Breast epithelium (tissue), 4 donors: ENCODE data around the gene HGF. TPM values are rescaled to one million over a fixed set of nuclear protein-coding genes. Genes with fewer than 3 reads are reported as not detected.

ENCODE experiments used
- DNase-seq, 2 donors: peaks; one replicate each; pipeline ENCODE4 v3.0.0-alpha.2; 2019; ENCODE audit warnings: low spot score in 2 of 2
- H3K27ac ChIP-seq, 2 donors: fragments of 200-600 bp; sonication (generic) in 1 of 2; one replicate each; pipeline ENCODE4 v1.5.1; 2016 to 2019; ENCODE audit warnings: mild to moderate bottlenecking in 1 of 2
- H3K27me3 ChIP-seq, 2 donors: fragments of 200-600 bp; sonication (generic) in 1 of 2; one replicate each; pipeline versions ENCODE4 v1.5.1 to v1.6.0; 2017 to 2019; ENCODE audit warnings: control low read depth in 1 of 2, mild to moderate bottlenecking in 1 of 2
- H3K36me3 ChIP-seq: fragments of 200-600 bp; one replicate; pipeline ENCODE4 v1.5.1; 2019
- H3K4me1 ChIP-seq, 2 donors: fragments of 200-600 bp; sonication (generic); one replicate each; pipeline ENCODE4 v1.5.1; 2016 to 2019; ENCODE audit warnings: control low read depth in 1 of 2
- H3K4me3 ChIP-seq, 3 donors: fragments of 200-600 bp; sonication (generic); 1 replicate in 2 of 3; 2 replicates in 1 of 3; pipeline ENCODE4 v1.5.1; 2016 to 2019; ENCODE audit warnings: mild to moderate bottlenecking in 3 of 3, moderate library complexity in 2 of 3
- H3K9me3 ChIP-seq, 2 donors: fragments of 200-600 bp; sonication (generic) in 1 of 2; one replicate each; pipeline ENCODE4 v1.5.1; 2016 to 2019; ENCODE audit warnings: control low read depth in 1 of 2
- CTCF ChIP-seq, 3 donors: fragments of 450-650 bp; IDR thresholded peaks; one replicate each; pipeline ENCODE4 v1.5.1; 2016 to 2017; ENCODE audit warnings: antibody characterized with exemption in 3 of 3, mild to moderate bottlenecking in 3 of 3, moderate library complexity in 3 of 3
- POLR2A ChIP-seq: fragments of 450-650 bp; IDR thresholded peaks from one replicate; pipeline ENCODE4 v1.6.1; 2016; ENCODE audit warnings: antibody characterized with exemption, mild to moderate bottlenecking, moderate library complexity
- POLR2AphosphoS5 ChIP-seq, 3 donors: sonication (generic); formaldehyde crosslinking; IDR thresholded peaks; one replicate each; pipeline ENCODE4 v1.6.1; 2017; ENCODE audit warnings: antibody characterized with exemption in 3 of 3
- intact Hi-C: fragments of 100-400 bp; cut with DNase I; formaldehyde crosslinking; loops from one replicate; pipeline ENCODE4 v1.15.1; 2023; ENCODE audit warnings: low total_unique reads
- total RNA-seq, 3 donors: library from RNA; depleted of rRNA; stranded (reverse); fragments of >200 nt; gene quantifications; one replicate each; pipeline ENCODE4 v1.1.0, GENCODE V29; 2016

Gene HGF
- total RNA-seq, 3 donors from 2014 or later: 8.5 to 15.7 (median 8.6) TPM

GRCh38 chr7:81676105-81676811 is 93.6 kb downstream of the HGF start:
- H3K4me1 ChIP-seq: no peaks in the 10 kb centered on the region
- no peaks in the 10 kb centered on the region for H3K9me3 ChIP-seq
- TF ChIP-seq CTCF (IDR thresholded peaks at IDR 0.05): no peak
- no peak for TF ChIP-seq POLR2AphosphoS5 (IDR thresholded peaks at IDR 0.05)
- intact Hi-C loops: no loop called here
- no peaks in the 10 kb centered on the region for H3K27me3 ChIP-seq
- H3K36me3 ChIP-seq: no peaks in the 10 kb centered on the region
- DNase-seq: no peak
- no peak overlapping the region for H3K4me3 ChIP-seq
- peak overlapping the region in 1 of 2 donors; percentile 35 for H3K27ac ChIP-seq

GRCh38 chr7:81674431-81674830 is 95.4 kb downstream of the HGF start:
- no peaks in the 10 kb centered on the region for H3K9me3 ChIP-seq
- H3K36me3 ChIP-seq: no peaks in the 10 kb centered on the region
- no peaks in the 10 kb centered on the region for H3K27me3 ChIP-seq
- TF ChIP-seq POLR2AphosphoS5 (IDR thresholded peaks at IDR 0.05) (no peak), POLR2A (no peak), CTCF (IDR thresholded peaks at IDR 0.05) (no peak)
- no peak overlapping the region for H3K27ac ChIP-seq
- H3K4me3 ChIP-seq: no peak overlapping the region
- intact Hi-C loops: no loop called here
- no peak for DNase-seq
- H3K4me1 ChIP-seq: no peaks in the 10 kb centered on the region

- Histone ChIP-seq H3K36me3 (no peaks in the 10 kb centered on the region), H3K9me3 (no peaks in the 10 kb centered on the region), H3K4me3 (no peak overlapping the region), H3K4me1 (no peaks in the 10 kb centered on the region), H3K27me3 (no peaks in the 10 kb centered on the region), H3K27ac (no peak overlapping the region)
- intact Hi-C loops: no loop called here
- no peak for TF ChIP-seq CTCF (IDR thresholded peaks at IDR 0.05)
- TF ChIP-seq POLR2A: no peak
- TF ChIP-seq POLR2AphosphoS5 (IDR thresholded peaks at IDR 0.05): no peak
- no peak for DNase-seq
Observed at GRCh38 chr7:81672872-81673271, 97.0 kb downstream of the HGF start.

GRCh38 chr7:81669476-81670105 is 100.3 kb downstream of the HGF start:
- Histone ChIP-seq H3K27ac (no peak overlapping the region), H3K36me3 (no peaks in the 10 kb centered on the region), H3K9me3 (no peaks in the 10 kb centered on the region), H3K4me1 (no peaks in the 10 kb centered on the region), H3K4me3 (no peak overlapping the region), H3K27me3 (no peaks in the 10 kb centered on the region)
- no peak for DNase-seq
- TF ChIP-seq CTCF (IDR thresholded peaks at IDR 0.05) (no peak), POLR2A (no peak), POLR2AphosphoS5 (IDR thresholded peaks at IDR 0.05) (no peak)
- intact Hi-C loops: no loop called here

GRCh38 chr7:81666209-81666608 is 103.6 kb downstream of the HGF start:
- Histone ChIP-seq H3K27ac (no peak overlapping the region), H3K9me3 (no peaks in the 10 kb centered on the region), H3K4me3 (no peak overlapping the region), H3K27me3 (no peaks in the 10 kb centered on the region), H3K36me3 (no peaks in the 10 kb centered on the region), H3K4me1 (no peaks in the 10 kb centered on the region)
- intact Hi-C loops: no loop called here
- no peak for DNase-seq
- TF ChIP-seq POLR2AphosphoS5 (IDR thresholded peaks at IDR 0.05): no peak
- no peak for TF ChIP-seq POLR2A
- TF ChIP-seq CTCF (IDR thresholded peaks at IDR 0.05): no peak
